GM21528 (cell line): ENCODE measurements around the gene ABLIM3.
"Not testable (repeated sequence)": the region's sequence is repeated elsewhere in the genome, so short reads cannot be mapped to it uniquely, and the experiment has no call there.

Experiments
- ATAC-seq: cut with Tn5 transposase; IDR thresholded peaks from one replicate; pipeline ENCODE4 v1.9.1; 2021; ENCODE audit warnings: mild to moderate bottlenecking, moderate library complexity; ENCODE audit not compliant: unreplicated experiment, low FRiP score

The ABLIM3 gene

GRCh38 chr5:149185067-149185466 lies 43.8 kb downstream of the ABLIM3 start:
- ATAC-seq, result no peak

GRCh38 chr5:149186506-149186905 lies 45.2 kb downstream of the ABLIM3 start:
- ATAC-seq, result no peak

- not testable (repeated sequence) for ATAC-seq
These were observed 46.3 kb downstream of the ABLIM3 start for GRCh38 chr5:149187617-149188016.

- ATAC-seq, result no peak
These were observed 47.1 kb downstream of the ABLIM3 start for GRCh38 chr5:149188383-149188782.

GRCh38 chr5:149195337-149195887 lies 54.1 kb downstream of the ABLIM3 start:
- ATAC-seq, result no peak

GRCh38 chr5:149195962-149196361 lies 54.7 kb downstream of the ABLIM3 start:
- no peak for ATAC-seq

GRCh38 chr5:149198148-149198547 lies 56.9 kb downstream of the ABLIM3 start:
- ATAC-seq, result no peak

GRCh38 chr5:149200355-149200754 lies 59.1 kb downstream of the ABLIM3 start:
- no peak for ATAC-seq

GRCh38 chr5:149201121-149201637 lies 59.9 kb downstream of the ABLIM3 start:
- no peak for ATAC-seq

GRCh38 chr5:149202910-149203451 lies 61.7 kb downstream of the ABLIM3 start:
- no peak for ATAC-seq

GRCh38 chr5:149203921-149204441 lies 62.7 kb downstream of the ABLIM3 start:
- no peak for ATAC-seq

GRCh38 chr5:149205625-149206523 lies 64.6 kb downstream of the ABLIM3 start:
- ATAC-seq, result no peak

- ATAC-seq, result no peak
These were observed 65.3 kb downstream of the ABLIM3 start for GRCh38 chr5:149206524-149207141.

- no peak for ATAC-seq
These were observed 66.5 kb downstream of the ABLIM3 start for GRCh38 chr5:149207831-149208230.

- ATAC-seq, result no peak
These were observed 68.9 kb downstream of the ABLIM3 start for GRCh38 chr5:149210225-149210624.

GRCh38 chr5:149210968-149211490 lies 69.7 kb downstream of the ABLIM3 start:
- ATAC-seq, result no peak

- ATAC-seq, result no peak
These were observed 70.3 kb downstream of the ABLIM3 start for GRCh38 chr5:149211566-149211965.

- no peak for ATAC-seq
These were observed 71.1 kb downstream of the ABLIM3 start for GRCh38 chr5:149212198-149212951.

GRCh38 chr5:149213264-149213880 lies 72.1 kb downstream of the ABLIM3 start:
- ATAC-seq, result no peak
